Iris pigment epithelial cell (primary cell): ENCODE data around the gene AK8.

Source experiments
- DNase-seq: peaks from one replicate; pipeline ENCODE4 v3.0.0-alpha.2; 2011; ENCODE audit warnings: low read depth

The AK8 gene

GRCh38 chr9:132857616-132858342, 20.3 kb downstream of the AK8 start:
- peak; percentile 52 for DNase-seq

- peak; percentile 75 for DNase-seq
Observed at GRCh38 chr9:132857031-132857430, 21.1 kb downstream of the AK8 start.

GRCh38 chr9:132855904-132856303, 22.2 kb downstream of the AK8 start:
- no peak for DNase-seq

- DNase-seq, result no peak
Observed at GRCh38 chr9:132854832-132855231, 23.3 kb downstream of the AK8 start.

DNA sequence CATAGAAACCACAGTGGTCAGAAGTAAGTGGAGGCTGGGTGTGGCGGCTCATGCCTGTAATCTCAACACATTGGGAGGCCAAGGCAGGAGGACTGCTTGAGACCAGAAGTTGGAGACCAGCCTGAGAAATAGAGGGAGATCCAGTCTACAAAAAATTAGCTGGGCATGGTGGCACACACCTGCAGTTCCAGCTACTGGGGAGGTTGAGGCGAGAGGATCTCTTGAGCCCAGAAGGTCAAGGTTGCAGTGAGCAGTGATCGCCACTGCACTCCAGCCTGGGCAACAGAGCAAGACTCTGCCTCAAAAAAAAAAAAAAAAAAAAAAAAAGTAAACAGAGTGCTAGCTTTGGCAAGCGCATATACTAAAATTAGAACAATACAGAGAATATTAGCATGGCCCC, 24.6 kb downstream of the AK8 start:
- no peak for DNase-seq

GRCh38 chr9:132849185-132849706, 28.8 kb downstream of the AK8 start:
- no peak for DNase-seq

GRCh38 chr9:132846918-132847515, 31.1 kb downstream of the AK8 start:
- DNase-seq, result no peak

DNA sequence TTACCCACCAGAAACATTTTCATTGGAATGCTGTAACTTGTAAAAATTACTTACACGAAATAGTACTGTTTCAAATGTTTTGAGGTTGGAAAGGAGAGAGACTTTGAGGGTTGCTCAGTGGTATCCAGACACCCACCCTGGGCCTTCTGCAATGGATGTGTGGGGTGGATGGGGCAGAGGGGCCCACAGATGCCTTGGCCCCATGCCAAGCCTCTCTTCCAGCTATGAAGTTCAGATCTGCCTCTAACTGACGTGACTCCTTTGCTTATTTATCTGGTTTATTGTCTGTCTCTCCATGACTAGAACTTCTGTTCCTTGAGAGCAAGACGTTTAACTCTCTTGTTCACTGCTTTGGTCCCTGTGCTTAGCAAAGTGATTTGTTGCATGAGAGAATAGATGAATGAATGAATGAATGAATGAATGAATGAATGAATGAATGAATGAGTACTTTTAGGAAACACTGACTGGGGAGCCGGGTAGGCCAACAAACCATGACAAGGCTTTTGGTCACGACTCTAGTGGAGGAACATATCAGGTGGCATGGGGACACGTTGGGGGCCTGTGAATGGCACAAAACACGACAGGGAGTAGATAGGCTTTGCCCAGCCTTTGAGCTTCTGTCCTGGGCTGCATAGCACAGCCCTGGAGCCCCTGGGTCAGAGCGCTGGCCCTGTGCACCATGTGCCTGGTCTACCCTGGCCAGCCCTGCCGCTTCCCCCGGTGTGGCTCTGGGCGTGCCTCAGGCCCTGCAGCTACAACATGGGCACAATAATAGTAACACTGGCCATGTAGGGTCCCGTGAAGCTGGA, 31.8 kb downstream of the AK8 start:
- no peak for DNase-seq

DNA sequence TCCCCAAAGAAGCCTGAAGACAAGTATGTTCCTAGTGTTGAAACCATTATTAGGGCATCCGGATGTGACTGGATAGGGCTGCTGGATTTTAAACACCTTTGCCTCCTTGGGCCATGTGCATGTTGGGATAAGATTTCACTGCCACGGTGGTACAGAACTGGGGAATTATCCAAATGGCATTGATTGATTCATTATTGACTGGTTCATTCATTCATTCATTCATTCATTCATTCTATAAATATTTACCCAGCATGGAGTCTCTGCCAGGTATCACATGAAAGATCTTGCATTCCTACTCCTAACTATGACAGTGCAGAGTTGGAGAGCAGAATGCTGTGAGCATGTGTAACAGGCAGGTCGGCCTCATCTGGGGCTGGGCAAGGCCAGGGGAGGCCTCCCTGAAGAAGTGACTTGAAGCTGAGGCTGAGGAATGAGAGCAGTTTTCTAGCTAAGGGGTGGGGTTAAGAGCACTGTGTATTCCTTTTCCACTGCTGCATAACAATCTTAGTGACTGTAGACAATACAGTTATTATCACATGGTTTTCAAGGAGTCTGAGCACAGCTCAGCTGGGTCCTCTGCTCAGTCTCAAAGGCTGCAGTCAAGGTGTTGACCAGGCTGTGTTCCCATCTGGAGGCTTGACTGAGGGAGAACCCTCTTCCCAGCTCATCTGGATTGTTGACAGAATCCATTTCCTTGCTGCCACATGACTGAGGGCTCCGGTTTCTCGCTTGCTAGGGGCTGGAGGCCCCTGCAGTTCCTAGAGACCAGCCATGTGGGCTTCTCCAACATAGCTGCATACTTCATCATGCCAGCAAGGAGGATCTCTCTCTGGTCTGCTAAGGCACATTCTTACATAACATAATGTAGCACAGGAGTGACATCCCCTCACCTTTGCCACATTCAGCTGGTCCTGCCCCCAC, 35.7 kb downstream of the AK8 start:
- peak; percentile 5 for DNase-seq

GRCh38 chr9:132840980-132841379, 37.1 kb downstream of the AK8 start:
- no peak for DNase-seq

DNA sequence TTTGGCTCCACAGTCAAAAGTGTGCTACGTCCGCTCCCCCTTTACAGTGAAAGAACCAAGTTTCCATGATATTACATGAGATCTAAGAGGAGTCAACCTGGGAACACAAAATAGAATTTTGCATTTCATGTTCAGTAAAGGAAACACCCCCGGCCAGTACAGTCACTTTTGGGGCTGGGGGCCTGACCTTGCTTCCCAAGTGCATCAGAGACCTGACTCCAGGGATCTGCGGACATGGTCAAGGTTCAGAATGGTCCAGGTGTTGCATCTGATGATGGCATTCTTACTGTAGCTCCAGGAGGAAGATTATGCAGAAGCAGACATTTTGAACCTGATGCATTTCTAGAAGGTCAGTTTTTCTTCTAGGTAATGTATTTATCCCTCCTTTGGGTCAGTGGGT, 39.8 kb downstream of the AK8 start:
- no peak for DNase-seq

GRCh38 chr9:132837501-132838286, 40.4 kb downstream of the AK8 start:
- no peak for DNase-seq

DNA sequence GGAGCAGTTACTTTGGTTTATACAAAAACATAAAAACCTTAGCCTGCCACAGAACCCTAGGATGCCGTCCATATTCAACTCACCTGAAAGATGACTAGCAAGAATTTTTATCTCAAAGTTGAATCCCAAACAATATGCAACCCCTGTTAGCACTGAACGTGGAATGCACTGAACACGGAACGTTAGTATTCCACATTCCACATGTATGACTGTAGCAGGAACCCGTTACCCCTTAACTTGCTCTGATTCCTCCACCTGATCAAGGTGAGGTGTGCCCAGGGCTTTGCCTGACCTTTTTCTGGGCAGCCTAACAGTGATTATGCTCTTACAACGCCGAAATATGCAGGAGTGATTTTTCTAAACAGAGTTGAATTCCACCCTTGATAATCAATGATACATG, 43.7 kb downstream of the AK8 start:
- DNase-seq, result no peak

GRCh38 chr9:132833550-132834121, 44.4 kb downstream of the AK8 start:
- DNase-seq, result no peak

- DNase-seq, result no peak
Observed at GRCh38 chr9:132832171-132832881, 45.8 kb downstream of the AK8 start.

- DNase-seq, result no peak
Observed at GRCh38 chr9:132828201-132828770, 49.8 kb downstream of the AK8 start.

- no peak for DNase-seq
Observed at GRCh38 chr9:132827366-132827765, 50.7 kb downstream of the AK8 start.

DNA sequence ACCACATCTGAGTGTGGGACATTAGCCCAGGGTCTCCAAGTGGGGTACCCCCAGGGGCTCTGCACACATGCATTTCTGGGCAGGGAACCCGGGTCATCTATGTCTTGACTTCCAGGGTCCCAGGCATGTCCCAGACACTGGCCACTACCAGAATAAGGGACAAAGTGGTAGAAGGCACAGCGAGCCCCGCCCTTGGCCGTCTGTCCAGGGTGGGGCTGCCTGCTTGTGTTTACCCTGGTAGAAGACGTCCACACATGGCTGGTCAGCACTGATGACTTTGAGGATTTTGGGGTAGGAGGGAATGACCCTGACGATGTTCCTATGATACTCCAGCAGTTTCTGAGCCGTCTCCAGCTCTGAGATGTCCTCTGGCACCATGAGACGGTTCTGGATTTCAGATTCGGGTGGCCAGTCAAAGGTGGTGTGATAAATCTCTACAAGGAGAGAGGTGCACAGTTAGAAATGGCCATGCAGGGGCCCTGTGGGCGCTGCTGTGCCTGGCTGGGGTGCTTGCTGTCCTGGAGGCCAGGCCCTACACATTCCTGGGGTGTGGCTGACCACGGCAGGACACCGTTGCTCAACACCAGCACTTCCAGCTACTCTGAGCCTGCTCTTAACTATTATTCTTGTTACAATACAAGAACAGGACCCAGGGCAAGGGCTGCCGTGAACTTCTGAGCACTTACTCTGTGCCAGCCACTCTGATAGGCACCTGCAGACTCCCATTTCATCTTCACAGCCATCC, 51.3 kb downstream of the AK8 start:
- DNase-seq, result peak; percentile 5

DNA sequence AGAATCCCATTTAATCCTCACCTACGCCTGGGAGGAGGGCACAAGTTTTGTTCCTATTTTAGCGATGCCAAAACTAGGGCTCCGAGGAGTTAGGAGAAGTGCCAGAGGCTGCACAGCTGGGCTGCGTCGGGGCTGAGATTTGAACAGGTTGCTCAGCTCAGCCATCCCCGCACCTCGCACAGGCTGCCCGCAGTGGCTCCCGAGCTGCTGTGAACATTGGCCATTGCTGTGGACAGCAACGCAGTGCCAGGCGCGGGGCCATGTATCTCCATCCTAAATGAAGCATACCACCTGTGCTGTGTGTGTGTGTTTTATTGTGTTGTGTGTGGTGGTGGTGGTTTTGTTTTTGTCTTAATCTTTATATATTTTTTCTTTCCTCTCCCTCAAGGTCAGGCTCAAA, 52.0 kb downstream of the AK8 start:
- no peak for DNase-seq
